C4-2B (cell line): ENCODE measurements around the gene KPRP.

Source experiments
- H3K27ac ChIP-seq: fragments of 450-650 bp; 2 replicates; pipeline ENCODE4 v1.5.1; 2017
- CTCF ChIP-seq: fragments of 450-650 bp; conservative IDR thresholded peaks from 2 replicates; pipeline ENCODE4 v1.5.1; 2017; ENCODE audit warnings: mild to moderate bottlenecking
- ZFX ChIP-seq: fragments of 450-650 bp; IDR thresholded peaks from 2 replicates; pipeline ENCODE4 v1.6.1; 2017

KPRP gene

GRCh38 chr1:152741656-152742055 lies 16.2 kb upstream of the KPRP start:
- H3K27ac ChIP-seq, result no peak overlapping the region
- TF ChIP-seq CTCF, result no peak
- TF ChIP-seq ZFX, result no peak

GRCh38 chr1:152743371-152744145 lies 14.3 kb upstream of the KPRP start:
- TF ChIP-seq ZFX (no peak), CTCF (no peak)
- H3K27ac ChIP-seq, result no peak overlapping the region

GRCh38 chr1:152745289-152745704 lies 12.5 kb upstream of the KPRP start:
- no peak overlapping the region for H3K27ac ChIP-seq
- TF ChIP-seq CTCF (peak; percentile 43), ZFX (no peak)

- TF ChIP-seq ZFX (no peak), CTCF (no peak)
- H3K27ac ChIP-seq, result no peak overlapping the region
These were observed 11.9 kb upstream of the KPRP start for GRCh38 chr1:152745765-152746444.

- TF ChIP-seq ZFX (no peak), CTCF (no peak)
- no peak overlapping the region for H3K27ac ChIP-seq
These were observed 10.0 kb upstream of the KPRP start for GRCh38 chr1:152747831-152748230.

- no peak overlapping the region for H3K27ac ChIP-seq
- TF ChIP-seq CTCF (no peak), ZFX (no peak)
These were observed 5.6 kb upstream of the KPRP start for GRCh38 chr1:152752225-152752624.

- H3K27ac ChIP-seq, result no peak overlapping the region
- TF ChIP-seq CTCF, result no peak
- no peak for TF ChIP-seq ZFX
These were observed 4.2 kb upstream of the KPRP start for GRCh38 chr1:152753586-152753985.
